Mesenchymal stem cell (in vitro differentiated cells and primary cell): ENCODE measurements around the gene RPS10.

Experiments
- DNase-seq: peaks from one replicate; pipeline ENCODE4 v3.0.0-alpha.2; 2013
- H2AFZ ChIP-seq: one replicate; pipeline ENCODE4 v1.6.1; 2013; ENCODE audit warnings: low read depth, mild to moderate bottlenecking, control low read depth, inconsistent platforms, low read length, moderate library complexity
- H2AK5ac ChIP-seq: 2 replicates; pipeline ENCODE4 v1.6.1; 2013; ENCODE audit warnings: low read length, moderate library complexity, mild to moderate bottlenecking, inconsistent platforms; ENCODE audit not compliant: severe bottlenecking
- H2BK120ac ChIP-seq: one replicate; pipeline ENCODE4 v1.6.1; 2013; ENCODE audit warnings: low read depth, mild to moderate bottlenecking, inconsistent platforms, low read length, moderate library complexity
- H2BK12ac ChIP-seq, 2 experiments: one replicate each; pipeline ENCODE4 v1.6.1; 2013; ENCODE audit warnings: inconsistent platforms in 2 of 2, low read length in 2 of 2, mild to moderate bottlenecking in 2 of 2, moderate library complexity in 2 of 2, control low read depth in 1 of 2
- H2BK15ac ChIP-seq: one replicate; pipeline ENCODE4 v1.6.1; 2013; ENCODE audit warnings: mild to moderate bottlenecking, low read depth, inconsistent platforms; ENCODE audit not compliant: poor library complexity, severe bottlenecking
- H2BK5ac ChIP-seq: 2 replicates; pipeline ENCODE4 v1.6.1; 2013; ENCODE audit warnings: low read depth, mild to moderate bottlenecking, low read length, control low read depth, inconsistent platforms; ENCODE audit not compliant: poor library complexity, severe bottlenecking
- H3K14ac ChIP-seq, 2 experiments: one replicate each; pipeline ENCODE4 v1.6.1; 2013; ENCODE audit warnings: inconsistent platforms in 2 of 2, low read length in 2 of 2, control low read depth in 1 of 2, mild to moderate bottlenecking in 1 of 2, moderate library complexity in 1 of 2
- H3K18ac ChIP-seq, 2 experiments: one replicate each; pipeline ENCODE4 v1.6.1; 2013; ENCODE audit warnings: inconsistent platforms in 2 of 2, low read length in 2 of 2, control low read depth in 1 of 2, low read depth in 1 of 2, mild to moderate bottlenecking in 1 of 2
- H3K23ac ChIP-seq, 2 experiments: one replicate each; pipeline ENCODE4 v1.6.1; 2013; ENCODE audit warnings: inconsistent platforms in 2 of 2, low read length in 2 of 2, mild to moderate bottlenecking in 2 of 2, moderate library complexity in 2 of 2, control low read depth in 1 of 2
- H3K27ac ChIP-seq: 2 replicates; pipeline ENCODE4 v1.5.1; 2013; ENCODE audit warnings: mild to moderate bottlenecking, moderate library complexity, low read length, control low read depth, inconsistent platforms; ENCODE audit not compliant: poor library complexity, severe bottlenecking
- H3K27me3 ChIP-seq, 2 experiments: 2 replicates each; pipeline versions ENCODE4 v1.6.1 to v1.7.0; 2013; ENCODE audit warnings: low read length in 2 of 2, mild to moderate bottlenecking in 2 of 2, moderate library complexity in 2 of 2, control low read depth in 1 of 2, inconsistent platforms in 1 of 2; ENCODE audit not compliant: control insufficient read depth in 1 of 2, insufficient read depth in 1 of 2
- H3K36me3 ChIP-seq, 2 experiments: 2 replicates each; pipeline versions ENCODE4 v1.6.1 to v1.7.0; 2013; ENCODE audit warnings: low read length in 2 of 2, control low read depth in 1 of 2, inconsistent platforms in 1 of 2, low read depth in 1 of 2, mild to moderate bottlenecking in 1 of 2; ENCODE audit not compliant: insufficient read depth in 2 of 2, control insufficient read depth in 1 of 2
- H3K4ac ChIP-seq, 2 experiments: one replicate each; pipeline ENCODE4 v1.6.1; 2013; ENCODE audit warnings: inconsistent platforms in 2 of 2, low read length in 2 of 2, mild to moderate bottlenecking in 2 of 2, moderate library complexity in 2 of 2, control low read depth in 1 of 2, low read depth in 1 of 2
- H3K4me1 ChIP-seq: 2 replicates; pipeline ENCODE4 v1.6.1; 2013; ENCODE audit warnings: low read depth, low read length, control low read depth; ENCODE audit not compliant: control insufficient read depth, insufficient read depth
- H3K4me2 ChIP-seq: 2 replicates; pipeline ENCODE4 v1.6.1; 2013; ENCODE audit warnings: low read length, mild to moderate bottlenecking, inconsistent platforms; ENCODE audit not compliant: poor library complexity, severe bottlenecking
- H3K4me3 ChIP-seq, 2 experiments: 2 replicates each; pipeline versions ENCODE4 v1.5.1 to v1.7.0; 2013; ENCODE audit warnings: low read length in 2 of 2, mild to moderate bottlenecking in 2 of 2, control low read depth in 1 of 2, low read depth in 1 of 2; ENCODE audit not compliant: insufficient read depth in 1 of 2
- H3K79me1 ChIP-seq: replicated peaks from 2 replicates; pipeline ENCODE4 v1.6.1; 2013; ENCODE audit warnings: mild to moderate bottlenecking, control low read depth, low read length, inconsistent platforms; ENCODE audit not compliant: poor library complexity, severe bottlenecking
- H3K9ac ChIP-seq: 2 replicates; pipeline ENCODE4 v1.7.0; 2013; ENCODE audit warnings: mild to moderate bottlenecking, low read length, moderate library complexity
- H3K9me3 ChIP-seq: 2 replicates; pipeline ENCODE4 v1.7.0; 2013; ENCODE audit warnings: mild to moderate bottlenecking, low read length; ENCODE audit not compliant: control insufficient read depth
- H4K8ac ChIP-seq: one replicate; pipeline ENCODE4 v1.6.1; 2013; ENCODE audit warnings: inconsistent platforms, mild to moderate bottlenecking, low read length, moderate library complexity
- H4K91ac ChIP-seq: one replicate; pipeline ENCODE4 v1.6.1; 2013; ENCODE audit warnings: mild to moderate bottlenecking, low read length, inconsistent platforms
- WGBS: methylation state at CpG from one replicate; pipeline ENCODE4 v1.1.7; 2013; ENCODE audit warnings: mixed read lengths; 5-methylcytosine and 5-hydroxymethylcytosine counted together

Gene RPS10

GRCh38 chr6:34457742-34458735, 32.2 kb upstream of the RPS10 start:
- peak overlapping the region in 1 of 2 experiments; percentile 21 for H3K18ac ChIP-seq
- WGBS = 71% methylated on average over 14 of the region's 14 CpGs

GRCh38 chr6:34457382-34457741, 31.5 kb upstream of the RPS10 start:
- Histone ChIP-seq H4K91ac (no peak overlapping the region), H3K4me2 (no peak overlapping the region), H2AK5ac (no peak overlapping the region), H3K4me1 (peaks cover 5% of the 10 kb centered on the region), H2BK12ac (no peak overlapping the region), H3K9ac (no peak overlapping the region), H3K4me3 (no peak overlapping the region), H2BK15ac (no peak overlapping the region), H2BK5ac (no peak overlapping the region), H3K9me3 (no peaks in the 10 kb centered on the region), H3K14ac (peak overlapping the region in 1 of 2 experiments; percentile 39), H3K23ac (no peak overlapping the region), H3K27me3 (peaks cover 5 to 13% of the 10 kb centered on the region in 2 experiments), H3K36me3 (no peaks in the 10 kb centered on the region), H3K79me1 (no peaks in the 10 kb centered on the region), H4K8ac (no peak overlapping the region), H3K27ac (no peak overlapping the region), H2BK120ac (no peak overlapping the region), H2AFZ (peak overlapping the region; percentile 10), H3K4ac (no peak overlapping the region), H3K18ac (peak overlapping the region in 1 of 2 experiments; percentile 21)
- WGBS = 83% methylated on average over 2 of the region's 2 CpGs
- DNase-seq = no peak

More at GRCh38 chr6:34457742-34458735, 32.2 kb upstream of the RPS10 start:
- Histone ChIP-seq H4K8ac (peak overlapping the region; percentile 10), H2AK5ac (no peak overlapping the region), H2AFZ (peak overlapping the region; percentile 10), H3K4me3 (no peak overlapping the region), H3K9ac (no peak overlapping the region), H3K36me3 (no peaks in the 10 kb centered on the region), H3K27me3 (peaks cover 6 to 13% of the 10 kb centered on the region in 2 experiments), H4K91ac (no peak overlapping the region), H3K9me3 (no peaks in the 10 kb centered on the region), H2BK120ac (no peak overlapping the region), H3K4me2 (no peak overlapping the region), H3K79me1 (no peaks in the 10 kb centered on the region), H3K4ac (no peak overlapping the region), H2BK5ac (no peak overlapping the region), H3K4me1 (peaks cover 5% of the 10 kb centered on the region), H3K14ac (peak overlapping the region in 1 of 2 experiments; percentile 97), H3K23ac (peak overlapping the region in 1 of 2 experiments; percentile 40), H3K27ac (no peak overlapping the region), H2BK12ac (peak overlapping the region in 1 of 2 experiments; percentile 18), H2BK15ac (no peak overlapping the region)
- peak; percentile 36 for DNase-seq

GRCh38 chr6:34455831-34456230, 30.0 kb upstream of the RPS10 start:
- Histone ChIP-seq H4K91ac (no peak overlapping the region), H3K18ac (no peak overlapping the region), H3K4me2 (no peak overlapping the region), H3K27ac (no peak overlapping the region), H3K9me3 (peaks cover 6% of the 10 kb centered on the region), H2AK5ac (no peak overlapping the region), H2BK12ac (no peak overlapping the region), H3K79me1 (no peaks in the 10 kb centered on the region), H2BK120ac (no peak overlapping the region), H3K4me3 (no peak overlapping the region), H3K14ac (no peak overlapping the region), H3K9ac (no peak overlapping the region), H2AFZ (no peak overlapping the region), H3K36me3 (no peaks in the 10 kb centered on the region), H3K4me1 (peaks cover 3% of the 10 kb centered on the region), H2BK5ac (no peak overlapping the region), H2BK15ac (no peak overlapping the region), H3K27me3 (peaks cover 5 to 13% of the 10 kb centered on the region in 2 experiments), H3K23ac (no peak overlapping the region), H3K4ac (no peak overlapping the region), H4K8ac (no peak overlapping the region)
- DNase-seq = no peak
- no CpG with 5 or more reads among the region's 1 CpG for WGBS

GRCh38 chr6:34451192-34451591, 25.3 kb upstream of the RPS10 start:
- Histone ChIP-seq H2BK120ac (no peak overlapping the region), H3K9ac (no peak overlapping the region), H2BK15ac (no peak overlapping the region), H2AK5ac (no peak overlapping the region), H3K9me3 (peaks cover 6% of the 10 kb centered on the region), H4K8ac (no peak overlapping the region), H2AFZ (no peak overlapping the region), H3K4ac (no peak overlapping the region), H2BK5ac (no peak overlapping the region), H2BK12ac (no peak overlapping the region), H3K23ac (no peak overlapping the region), H3K18ac (no peak overlapping the region), H3K36me3 (no peaks in the 10 kb centered on the region), H3K27me3 (peaks cover 11 to 25% of the 10 kb centered on the region in 2 experiments), H3K4me3 (no peak overlapping the region), H3K4me2 (no peak overlapping the region), H3K4me1 (no peaks in the 10 kb centered on the region), H3K27ac (no peak overlapping the region), H3K79me1 (no peaks in the 10 kb centered on the region), H3K14ac (no peak overlapping the region), H4K91ac (no peak overlapping the region)
- DNase-seq = no peak
- 100% methylated on average over 1 of the region's 1 CpG for WGBS
